GM20000 (cell line): Measurements from ENCODE around the gene HTRA2.

Experiments
- DNase-seq: peaks from one replicate; pipeline ENCODE4 v3.0.0; 2012; ENCODE audit warnings: low spot score
- TF ChIP-seq, protein P1 (sequence below): IDR thresholded peaks from 2 replicates; pipeline ENCODE4 v1.5.1; 2012; ENCODE audit warnings: mild to moderate bottlenecking, control low read depth; ENCODE audit errors: extremely low read depth, missing control alignments

Gene HTRA2

DNA sequence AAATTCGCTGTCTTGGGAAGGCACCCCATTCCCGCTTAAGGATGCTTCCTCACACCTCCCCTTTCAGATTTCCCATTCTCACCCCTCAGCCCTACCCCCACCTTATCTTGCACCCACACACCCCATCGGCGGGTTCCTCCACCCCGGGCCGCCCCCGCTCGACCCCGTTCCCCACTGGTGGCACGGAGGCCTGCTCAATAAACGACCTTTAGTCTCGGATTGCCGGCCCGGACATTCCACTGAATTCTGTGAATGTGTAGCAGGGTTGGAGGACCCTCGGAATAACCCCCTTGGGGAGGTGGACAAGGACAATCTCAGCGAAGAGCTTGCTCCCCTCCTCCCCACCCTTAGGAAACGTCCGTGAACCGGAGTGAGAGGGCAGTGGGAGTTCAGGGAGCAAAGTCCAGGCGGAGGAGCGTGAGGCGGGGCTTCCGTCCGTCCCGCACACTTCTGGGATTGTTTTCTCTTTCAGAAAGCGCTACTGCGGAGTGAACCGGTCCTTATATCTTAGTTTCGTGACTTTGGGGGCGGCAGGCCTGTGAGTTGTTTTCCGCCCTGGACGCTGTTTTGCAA, 27.5 kb upstream of the HTRA2 start:
- TF ChIP-seq, protein P1, sequence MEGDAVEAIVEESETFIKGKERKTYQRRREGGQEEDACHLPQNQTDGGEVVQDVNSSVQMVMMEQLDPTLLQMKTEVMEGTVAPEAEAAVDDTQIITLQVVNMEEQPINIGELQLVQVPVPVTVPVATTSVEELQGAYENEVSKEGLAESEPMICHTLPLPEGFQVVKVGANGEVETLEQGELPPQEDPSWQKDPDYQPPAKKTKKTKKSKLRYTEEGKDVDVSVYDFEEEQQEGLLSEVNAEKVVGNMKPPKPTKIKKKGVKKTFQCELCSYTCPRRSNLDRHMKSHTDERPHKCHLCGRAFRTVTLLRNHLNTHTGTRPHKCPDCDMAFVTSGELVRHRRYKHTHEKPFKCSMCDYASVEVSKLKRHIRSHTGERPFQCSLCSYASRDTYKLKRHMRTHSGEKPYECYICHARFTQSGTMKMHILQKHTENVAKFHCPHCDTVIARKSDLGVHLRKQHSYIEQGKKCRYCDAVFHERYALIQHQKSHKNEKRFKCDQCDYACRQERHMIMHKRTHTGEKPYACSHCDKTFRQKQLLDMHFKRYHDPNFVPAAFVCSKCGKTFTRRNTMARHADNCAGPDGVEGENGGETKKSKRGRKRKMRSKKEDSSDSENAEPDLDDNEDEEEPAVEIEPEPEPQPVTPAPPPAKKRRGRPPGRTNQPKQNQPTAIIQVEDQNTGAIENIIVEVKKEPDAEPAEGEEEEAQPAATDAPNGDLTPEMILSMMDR: no peak
- peak; percentile 57 for DNase-seq

DNA sequence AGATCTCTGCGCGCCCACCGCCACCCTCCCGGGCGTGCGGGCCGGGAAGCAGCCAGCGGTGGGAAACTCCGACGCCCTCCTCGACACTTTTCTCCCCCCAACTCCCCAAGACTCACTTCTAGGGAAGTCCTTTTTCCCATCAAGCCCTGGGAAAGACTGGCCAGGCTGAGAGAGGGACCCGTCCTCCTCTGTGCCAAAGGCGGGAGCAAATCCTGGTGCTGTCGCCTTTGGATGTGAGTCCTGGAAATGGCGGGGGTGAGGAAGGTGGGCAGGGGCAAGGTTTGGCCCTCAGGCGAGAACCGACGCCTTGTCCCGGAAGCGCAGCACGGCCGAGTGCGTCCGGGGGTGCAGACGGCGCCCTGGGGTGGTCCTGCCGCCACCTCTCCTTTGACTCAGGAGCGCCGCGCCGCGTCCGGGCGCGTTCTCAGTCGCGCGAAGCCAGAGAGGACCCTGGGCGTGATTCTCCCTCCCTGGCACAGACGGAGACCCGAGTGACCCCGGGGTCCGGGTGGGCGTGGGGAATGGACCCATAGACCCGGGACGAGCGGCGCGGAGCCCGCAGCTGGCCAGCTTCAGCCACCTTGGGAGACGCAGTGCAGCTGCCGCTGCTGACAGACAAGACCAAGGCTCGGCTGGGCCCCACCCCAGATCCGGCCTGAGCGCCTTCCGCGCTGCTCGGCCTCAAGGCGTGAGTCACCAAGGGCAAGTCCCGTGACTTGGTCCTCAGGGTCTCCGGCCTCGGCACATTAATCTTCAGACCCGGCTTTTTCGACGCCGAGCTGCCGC, 26.8 kb upstream of the HTRA2 start:
- TF ChIP-seq, protein P1: peak; percentile 33
- peak; percentile 82 for DNase-seq

DNA sequence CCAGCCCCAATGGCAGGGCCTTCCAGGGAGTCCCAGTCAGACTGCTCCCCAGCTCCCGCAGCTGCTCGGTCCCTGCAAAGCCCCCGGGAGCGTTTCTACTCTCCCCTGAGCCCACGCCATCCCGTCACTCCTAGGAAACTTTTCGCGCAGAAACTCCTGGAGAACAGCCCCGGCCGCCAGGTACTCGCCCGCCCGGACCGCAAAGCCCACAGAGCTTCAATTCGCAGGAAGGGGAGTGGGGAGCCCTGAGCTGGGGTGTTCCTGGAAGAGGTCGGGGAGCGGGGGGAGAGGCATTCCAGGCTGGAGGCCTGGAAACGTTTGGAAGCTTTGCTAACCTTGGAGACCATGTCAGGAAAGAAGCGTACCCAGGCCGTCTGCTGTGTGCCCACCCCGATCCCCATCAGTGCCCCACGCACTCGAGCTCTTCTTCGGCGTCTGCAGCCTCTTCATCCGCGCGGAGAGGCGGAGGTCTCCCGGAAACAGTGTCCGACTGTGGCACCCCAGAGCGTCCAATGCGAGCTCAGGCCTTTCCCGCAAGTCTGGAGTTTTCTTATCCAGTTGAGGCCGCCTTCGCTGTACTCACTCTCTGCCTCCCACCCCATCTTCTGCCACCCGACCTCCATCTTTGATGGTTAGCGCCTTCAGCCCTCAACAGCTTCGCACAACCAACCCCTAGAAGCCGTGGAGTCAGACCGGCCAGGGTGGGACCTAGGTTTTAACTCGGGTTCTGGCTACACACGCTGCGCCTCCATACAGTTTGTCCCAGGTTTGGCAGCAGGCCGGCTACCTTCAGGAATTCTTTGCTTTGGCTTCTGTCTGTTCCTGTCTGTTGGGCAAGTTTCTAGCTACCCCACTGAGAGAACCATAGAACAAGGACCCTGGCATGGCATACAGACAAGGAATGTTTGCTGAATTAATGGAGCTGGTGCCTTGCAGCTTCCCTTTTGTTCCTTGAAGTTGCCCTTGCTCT, 25.9 kb upstream of the HTRA2 start:
- TF ChIP-seq, protein P1: no peak
- DNase-seq: no peak

- TF ChIP-seq, protein P1: no peak
- DNase-seq: no peak
Observed at GRCh38 chr2:74504591-74504990, 25.1 kb upstream of the HTRA2 start.

DNA sequence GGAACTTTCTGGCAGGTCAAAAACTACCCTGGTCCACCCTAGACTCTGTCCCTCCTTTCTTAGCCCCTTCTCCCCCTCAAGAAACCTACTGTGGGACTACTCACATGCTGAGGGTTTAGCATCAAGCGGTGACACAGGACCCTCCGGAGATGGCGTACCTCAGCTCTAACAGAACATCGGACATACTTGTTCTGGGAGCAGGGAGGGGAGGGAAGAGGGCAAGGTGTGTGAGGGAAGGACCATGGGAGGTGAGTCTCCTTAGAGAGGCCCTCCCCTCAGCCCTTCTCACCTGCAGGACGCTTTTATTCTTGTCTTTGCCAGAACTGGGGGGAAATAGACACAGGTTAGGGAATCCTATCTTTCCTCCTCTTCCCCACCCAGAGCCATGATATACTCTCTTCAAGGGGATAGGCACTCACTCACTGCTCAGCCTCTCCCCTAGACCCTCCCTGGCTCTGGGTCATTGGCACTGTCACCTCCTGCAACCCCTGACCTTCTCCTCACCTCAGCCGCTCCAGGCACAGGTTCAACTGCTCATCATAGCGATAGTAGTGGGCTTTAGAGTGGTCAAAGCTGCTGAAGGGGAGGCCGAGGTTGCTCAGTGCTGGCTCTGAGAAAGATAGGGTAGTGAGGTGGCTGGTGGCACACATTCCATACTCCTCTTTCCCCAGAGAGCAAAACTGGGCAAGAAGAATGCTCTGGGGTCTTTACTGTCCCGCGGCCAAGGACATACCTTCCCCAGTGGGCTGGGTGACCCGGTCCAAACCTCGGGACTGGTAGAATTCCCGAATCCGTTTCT, 24.1 kb upstream of the HTRA2 start:
- DNase-seq: no peak
- TF ChIP-seq, protein P1: no peak

GRCh38 chr2:74507145-74507925, 22.4 kb upstream of the HTRA2 start, which contains the start of gene PCGF1:
Gene PCGF1, minus strand, starts transcription at chr2:74507695. Its CDS starts 27 bp downstream, at chr2:74507668.
- peak; percentile 96 for DNase-seq
- TF ChIP-seq, protein P1: peak; percentile 69
